Measurements from ENCODE around the gene SYNJ1. TPM values are rescaled to one million over a fixed set of nuclear protein-coding genes. Genes with fewer than 3 reads are reported as not detected.

The SYNJ1 gene
- total RNA-seq, 1 experiment from 2014 or later, result 10.2 TPM

DNA sequence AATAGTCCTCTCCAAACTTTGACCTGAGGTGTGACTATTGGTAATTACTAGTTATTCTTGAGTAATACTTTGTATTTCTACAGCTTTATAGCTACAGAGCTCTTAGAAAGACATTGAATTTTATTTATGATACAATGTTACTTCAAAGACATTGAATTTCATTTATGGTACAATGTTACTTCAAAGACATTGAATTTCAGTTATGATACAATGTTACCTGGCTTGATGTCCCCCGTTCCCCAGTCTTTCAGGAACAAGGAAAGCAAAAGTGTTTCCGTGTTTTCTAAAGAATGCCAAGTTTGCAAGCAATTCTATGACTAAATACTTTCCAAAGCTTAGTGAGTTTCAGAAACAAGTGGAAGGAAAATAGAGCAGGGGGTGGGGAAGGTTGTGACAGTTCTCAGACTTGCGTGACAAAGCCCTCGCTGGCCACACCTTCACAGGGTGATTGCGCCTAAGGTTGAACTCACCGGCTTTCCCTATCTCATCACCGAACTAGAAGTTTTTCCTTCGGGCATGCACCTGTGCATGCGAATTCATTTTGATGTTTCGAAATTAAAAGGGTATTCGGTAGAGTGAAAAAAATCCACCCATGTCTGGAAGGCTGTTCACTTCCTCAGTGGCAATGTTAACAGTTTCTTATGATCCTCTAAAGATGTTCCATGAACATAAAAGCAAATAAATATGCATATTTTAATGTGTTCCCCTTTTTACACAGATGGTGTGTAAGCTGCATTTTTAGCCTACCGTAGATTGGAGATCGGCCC, 44.7 kb upstream of the SYNJ1 start:
- H3K27ac Mint-ChIP-seq (ENCODE audit: unreplicated experiment), result peak overlapping the region; percentile 98
- intact Hi-C loops (cut with micrococcal nuclease; ENCODE audit: unreplicated experiment), result no loop called here
- peaks cover 28% of the 10 kb centered on the region for H3K36me3 Mint-ChIP-seq (ENCODE audit: insufficient read depth, unreplicated experiment)
- H3K4me3 Mint-ChIP-seq (ENCODE audit: low read depth, unreplicated experiment), result peak overlapping the region; percentile 94
- CTCF ChIA-PET, result no interaction called here
- H3K9me3 Mint-ChIP-seq (ENCODE audit: low read depth, unreplicated experiment), result no peaks in the 10 kb centered on the region
- TSS peak; percentile 74 for BruUV-seq (replicated peaks)
- peak; percentile 7 for DNase-seq
- no peaks in the 10 kb centered on the region for H3K27me3 Mint-ChIP-seq (ENCODE audit: unreplicated experiment)
- H3K4me1 Mint-ChIP-seq (ENCODE audit: low read depth, unreplicated experiment), result peaks cover 11% of the 10 kb centered on the region
- TF ChIP-seq, protein P1, sequence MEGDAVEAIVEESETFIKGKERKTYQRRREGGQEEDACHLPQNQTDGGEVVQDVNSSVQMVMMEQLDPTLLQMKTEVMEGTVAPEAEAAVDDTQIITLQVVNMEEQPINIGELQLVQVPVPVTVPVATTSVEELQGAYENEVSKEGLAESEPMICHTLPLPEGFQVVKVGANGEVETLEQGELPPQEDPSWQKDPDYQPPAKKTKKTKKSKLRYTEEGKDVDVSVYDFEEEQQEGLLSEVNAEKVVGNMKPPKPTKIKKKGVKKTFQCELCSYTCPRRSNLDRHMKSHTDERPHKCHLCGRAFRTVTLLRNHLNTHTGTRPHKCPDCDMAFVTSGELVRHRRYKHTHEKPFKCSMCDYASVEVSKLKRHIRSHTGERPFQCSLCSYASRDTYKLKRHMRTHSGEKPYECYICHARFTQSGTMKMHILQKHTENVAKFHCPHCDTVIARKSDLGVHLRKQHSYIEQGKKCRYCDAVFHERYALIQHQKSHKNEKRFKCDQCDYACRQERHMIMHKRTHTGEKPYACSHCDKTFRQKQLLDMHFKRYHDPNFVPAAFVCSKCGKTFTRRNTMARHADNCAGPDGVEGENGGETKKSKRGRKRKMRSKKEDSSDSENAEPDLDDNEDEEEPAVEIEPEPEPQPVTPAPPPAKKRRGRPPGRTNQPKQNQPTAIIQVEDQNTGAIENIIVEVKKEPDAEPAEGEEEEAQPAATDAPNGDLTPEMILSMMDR (IDR thresholded peaks at IDR 0.05; ENCODE audit: unreplicated experiment), result no peak

DNA sequence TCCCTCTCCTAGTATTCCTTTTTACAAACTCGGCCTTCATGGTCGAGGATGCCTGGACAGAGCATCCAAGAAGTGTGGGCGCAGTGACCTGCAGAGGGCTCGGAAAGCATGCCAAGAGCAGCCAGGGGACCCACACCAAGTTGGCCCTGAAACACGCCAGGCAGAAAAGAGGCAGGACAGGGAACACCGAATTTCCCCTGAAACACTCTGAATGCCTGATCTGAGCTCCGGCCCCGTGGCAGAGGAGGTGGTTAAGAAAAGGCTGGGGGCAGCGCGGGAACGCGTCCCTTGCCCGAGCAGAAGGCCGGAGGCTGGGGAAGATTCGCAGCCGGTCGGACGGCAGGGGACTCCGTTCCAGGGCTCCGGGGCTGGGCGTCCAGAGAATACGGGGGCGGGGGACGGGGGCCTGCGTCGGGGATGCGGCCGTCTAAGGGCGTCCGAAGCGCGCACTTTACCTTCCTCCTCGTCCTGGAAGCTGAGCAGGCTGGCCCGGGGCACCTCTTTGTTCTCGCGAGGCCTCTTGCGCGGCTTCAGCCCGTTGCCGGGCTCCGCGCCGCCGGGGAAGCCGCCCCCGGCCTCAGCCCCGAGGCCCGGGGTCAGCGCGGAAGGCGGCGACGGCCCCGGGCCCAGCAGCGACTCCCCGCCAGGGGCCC, 43.2 kb upstream of the SYNJ1 start:
- no TSS peak for BruUV-seq (replicated peaks)
- CTCF ChIA-PET, result interaction anchor here (0.6 kb wide), 1 partner anchor 118 kb away, joined by 4 read pairs; no protein-coding TSS in a partner anchor
- TF ChIP-seq, protein P1 (IDR thresholded peaks at IDR 0.05; ENCODE audit: unreplicated experiment), result no peak
- DNase-seq, result peak; percentile 43
- H3K27ac Mint-ChIP-seq (ENCODE audit: unreplicated experiment), result peak overlapping the region; percentile 98
- intact Hi-C loops (cut with micrococcal nuclease; ENCODE audit: unreplicated experiment), result no loop called here
- no peaks in the 10 kb centered on the region for H3K27me3 Mint-ChIP-seq (ENCODE audit: unreplicated experiment)
- H3K4me1 Mint-ChIP-seq (ENCODE audit: low read depth, unreplicated experiment), result peaks cover 11% of the 10 kb centered on the region
- H3K36me3 Mint-ChIP-seq (ENCODE audit: insufficient read depth, unreplicated experiment), result peaks cover 29% of the 10 kb centered on the region
- H3K9me3 Mint-ChIP-seq (ENCODE audit: low read depth, unreplicated experiment), result no peaks in the 10 kb centered on the region
- peak overlapping the region; percentile 94 for H3K4me3 Mint-ChIP-seq (ENCODE audit: low read depth, unreplicated experiment)

DNA sequence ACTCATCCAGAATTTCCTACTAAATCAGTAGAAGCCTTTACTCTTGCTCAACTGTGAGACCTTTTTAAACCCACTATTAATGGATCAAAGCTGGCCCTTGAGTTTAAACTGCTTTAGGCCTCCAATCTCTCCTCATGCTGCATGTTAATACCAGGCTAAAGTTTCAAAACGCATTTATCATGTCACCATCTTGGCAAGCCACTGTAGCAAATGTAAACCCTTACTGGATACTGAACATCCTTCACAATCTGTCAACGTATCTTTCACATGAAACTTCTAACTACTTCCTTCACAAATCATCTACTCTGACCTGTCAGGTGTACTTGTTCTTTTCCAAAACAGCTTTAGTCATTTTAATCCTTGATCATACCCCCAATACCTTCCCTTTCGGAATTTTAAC, 40.7 kb upstream of the SYNJ1 start:
- Mint-ChIP-seq H3K27me3 (ENCODE audit: unreplicated experiment) (no peaks in the 10 kb centered on the region), H3K4me1 (ENCODE audit: low read depth, unreplicated experiment) (peaks cover 11% of the 10 kb centered on the region), H3K27ac (ENCODE audit: unreplicated experiment) (no peak overlapping the region), H3K9me3 (ENCODE audit: low read depth, unreplicated experiment) (no peaks in the 10 kb centered on the region), H3K36me3 (ENCODE audit: insufficient read depth, unreplicated experiment) (peaks cover 34% of the 10 kb centered on the region), H3K4me3 (ENCODE audit: low read depth, unreplicated experiment) (peak overlapping the region; percentile 21)
- no TSS peak for BruUV-seq (replicated peaks)
- intact Hi-C loops (cut with micrococcal nuclease; ENCODE audit: unreplicated experiment), result no loop called here
- TF ChIP-seq, protein P1 (IDR thresholded peaks at IDR 0.05; ENCODE audit: unreplicated experiment), result no peak
- no peak for DNase-seq
- CTCF ChIA-PET, result no interaction called here

DNA sequence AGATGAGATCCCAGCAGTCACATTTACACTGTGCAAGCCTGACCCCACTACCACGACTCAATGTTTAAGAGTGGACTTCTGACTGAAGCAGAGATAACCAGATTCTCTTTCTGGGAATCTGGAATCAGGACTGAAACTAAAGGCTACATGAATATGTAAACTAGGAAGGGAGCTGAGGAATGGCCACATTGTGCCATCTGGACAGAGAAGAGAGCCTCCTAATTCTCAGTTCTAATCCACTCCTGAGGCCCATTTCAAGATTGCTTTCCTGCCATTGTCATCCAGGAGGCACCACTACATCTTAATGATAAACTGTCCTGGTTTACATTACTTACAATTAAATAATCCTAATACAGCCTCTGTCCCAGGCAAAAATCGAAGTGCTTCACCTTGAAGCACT, 37.2 kb upstream of the SYNJ1 start:
- no TSS peak for BruUV-seq (replicated peaks)
- CTCF ChIA-PET, result no interaction called here
- TF ChIP-seq, protein P1 (IDR thresholded peaks at IDR 0.05; ENCODE audit: unreplicated experiment), result no peak
- H3K36me3 Mint-ChIP-seq (ENCODE audit: insufficient read depth, unreplicated experiment), result peaks cover 21% of the 10 kb centered on the region
- H3K27me3 Mint-ChIP-seq (ENCODE audit: unreplicated experiment), result no peaks in the 10 kb centered on the region
- no peak for DNase-seq
- no peaks in the 10 kb centered on the region for H3K9me3 Mint-ChIP-seq (ENCODE audit: low read depth, unreplicated experiment)
- intact Hi-C loops (cut with micrococcal nuclease; ENCODE audit: unreplicated experiment), result no loop called here
- H3K4me1 Mint-ChIP-seq (ENCODE audit: low read depth, unreplicated experiment), result peaks cover 11% of the 10 kb centered on the region
- H3K27ac Mint-ChIP-seq (ENCODE audit: unreplicated experiment), result no peak overlapping the region
- H3K4me3 Mint-ChIP-seq (ENCODE audit: low read depth, unreplicated experiment), result no peak overlapping the region
